Measurements from ENCODE around the gene EHBP1L1.

The EHBP1L1 gene

DNA sequence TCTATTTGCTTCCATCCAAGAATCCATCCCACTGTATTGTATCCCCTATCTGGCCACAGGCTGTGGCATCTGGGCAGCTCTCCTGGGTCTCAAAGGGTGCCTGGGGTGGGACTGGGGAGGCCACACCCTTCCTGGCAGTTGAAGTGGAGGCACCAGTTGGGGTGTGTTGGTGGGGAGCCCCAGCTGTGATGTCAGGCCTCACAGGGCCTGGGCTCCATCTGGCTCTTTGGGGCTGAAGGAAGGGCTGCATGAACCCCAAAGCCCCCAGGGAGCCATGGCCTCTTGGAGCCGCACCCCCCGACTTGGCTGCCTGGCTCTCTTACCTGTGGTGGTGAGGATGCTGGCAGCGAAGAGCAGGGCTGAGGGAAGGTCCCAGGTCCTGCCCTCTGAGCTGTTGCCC is 19.3 kb downstream of the EHBP1L1 start:
- no peak for DNase-seq (ENCODE audit: low read depth, low spot score)

GRCh38 chr11:65595543-65596281 is 19.9 kb downstream of the EHBP1L1 start, which contains the start of gene KCNK7:
KCNK7 (minus strand) TSS chr11:65595800; CDS start chr11:65595772, 28 bp downstream.
- no peak for DNase-seq (ENCODE audit: low read depth, low spot score)

DNA sequence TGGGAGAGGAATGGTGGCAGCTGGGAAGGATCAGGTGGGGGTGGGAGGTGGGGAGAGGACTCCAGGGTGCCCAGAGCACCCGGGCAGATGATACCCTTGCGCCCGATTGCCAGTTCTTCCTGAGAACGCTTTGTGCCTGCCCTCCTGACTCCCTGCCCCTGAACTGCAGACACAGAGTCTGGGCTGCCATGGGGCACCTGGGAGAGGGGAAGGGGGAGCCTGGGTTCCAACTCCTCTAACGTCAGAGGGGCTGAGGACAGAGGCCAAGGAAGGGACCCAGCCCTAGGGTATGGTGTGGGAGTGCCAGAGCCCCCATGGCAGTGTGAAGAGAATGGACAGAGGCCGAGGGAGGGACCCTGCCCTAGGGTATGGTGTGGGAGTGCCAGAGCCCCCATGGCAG is 20.7 kb downstream of the EHBP1L1 start:
- no peak for DNase-seq (ENCODE audit: low read depth, low spot score)

DNA sequence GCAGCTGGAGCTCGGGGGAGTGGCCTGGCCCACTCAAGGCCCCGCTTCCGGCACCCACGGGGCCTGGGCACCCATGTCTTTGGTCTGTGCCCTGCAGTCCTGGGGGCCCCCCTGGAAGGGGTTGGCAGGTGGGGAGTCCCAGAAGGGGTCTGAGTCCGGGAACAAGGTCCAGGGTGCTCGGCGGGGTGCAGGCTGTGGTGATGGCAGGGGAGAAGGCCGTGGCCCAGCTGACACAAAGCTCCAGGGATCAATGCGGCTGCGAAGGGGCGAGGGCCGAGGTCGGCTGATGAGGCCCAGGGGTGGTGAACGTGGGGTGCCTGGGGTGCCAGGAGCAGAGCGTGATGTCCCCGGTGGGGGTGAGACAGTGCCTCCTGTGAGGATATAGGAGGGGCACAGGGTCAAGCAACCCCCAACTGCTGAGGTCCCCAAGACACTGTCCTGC is 22.4 kb downstream of the EHBP1L1 start:
- no peak for DNase-seq (ENCODE audit: low read depth, low spot score)

- DNase-seq (ENCODE audit: low read depth, low spot score): no peak
These were observed 23.5 kb downstream of the EHBP1L1 start for GRCh38 chr11:65599216-65599954.

DNA sequence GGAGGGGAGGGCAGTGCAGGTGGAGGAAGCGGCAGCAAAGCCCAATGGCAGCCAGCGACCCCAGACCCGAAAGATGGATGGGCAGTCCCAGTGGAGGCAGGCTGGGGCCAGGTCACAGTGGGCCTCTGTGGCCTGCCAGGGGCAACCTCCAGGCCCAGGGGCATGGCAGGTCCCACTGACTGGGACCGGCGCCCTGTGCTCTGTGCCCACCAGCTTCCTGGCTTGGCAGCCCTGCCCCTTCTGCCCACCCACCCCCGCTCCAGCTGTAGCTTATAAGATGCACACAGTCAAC is 24.0 kb downstream of the EHBP1L1 start:
- DNase-seq (ENCODE audit: low read depth, low spot score): no peak

DNA sequence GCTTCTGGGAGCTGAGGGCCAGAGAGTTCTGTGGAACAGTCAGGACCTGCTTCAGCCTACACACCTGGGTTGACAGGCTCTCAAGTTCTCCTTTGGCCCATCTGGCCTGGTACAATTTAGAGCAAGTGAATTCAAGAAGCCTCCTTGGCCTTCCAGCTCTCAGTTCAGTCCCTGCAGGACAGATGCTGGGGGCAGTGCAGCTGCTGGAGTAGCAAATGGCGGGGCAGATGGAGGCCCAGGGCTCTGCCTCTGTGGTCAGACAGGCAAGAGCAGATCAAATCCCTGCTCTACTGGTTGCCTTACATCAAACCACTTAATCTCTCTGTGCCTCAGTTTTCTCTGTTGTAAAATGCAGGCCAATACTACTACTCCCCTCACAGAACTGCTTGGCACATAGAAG is 28.4 kb downstream of the EHBP1L1 start:
- no peak for DNase-seq (ENCODE audit: low read depth, low spot score)

GRCh38 chr11:65606876-65607613 is 31.2 kb downstream of the EHBP1L1 start:
- peak; percentile 100 for DNase-seq (ENCODE audit: low read depth, low spot score)

DNA sequence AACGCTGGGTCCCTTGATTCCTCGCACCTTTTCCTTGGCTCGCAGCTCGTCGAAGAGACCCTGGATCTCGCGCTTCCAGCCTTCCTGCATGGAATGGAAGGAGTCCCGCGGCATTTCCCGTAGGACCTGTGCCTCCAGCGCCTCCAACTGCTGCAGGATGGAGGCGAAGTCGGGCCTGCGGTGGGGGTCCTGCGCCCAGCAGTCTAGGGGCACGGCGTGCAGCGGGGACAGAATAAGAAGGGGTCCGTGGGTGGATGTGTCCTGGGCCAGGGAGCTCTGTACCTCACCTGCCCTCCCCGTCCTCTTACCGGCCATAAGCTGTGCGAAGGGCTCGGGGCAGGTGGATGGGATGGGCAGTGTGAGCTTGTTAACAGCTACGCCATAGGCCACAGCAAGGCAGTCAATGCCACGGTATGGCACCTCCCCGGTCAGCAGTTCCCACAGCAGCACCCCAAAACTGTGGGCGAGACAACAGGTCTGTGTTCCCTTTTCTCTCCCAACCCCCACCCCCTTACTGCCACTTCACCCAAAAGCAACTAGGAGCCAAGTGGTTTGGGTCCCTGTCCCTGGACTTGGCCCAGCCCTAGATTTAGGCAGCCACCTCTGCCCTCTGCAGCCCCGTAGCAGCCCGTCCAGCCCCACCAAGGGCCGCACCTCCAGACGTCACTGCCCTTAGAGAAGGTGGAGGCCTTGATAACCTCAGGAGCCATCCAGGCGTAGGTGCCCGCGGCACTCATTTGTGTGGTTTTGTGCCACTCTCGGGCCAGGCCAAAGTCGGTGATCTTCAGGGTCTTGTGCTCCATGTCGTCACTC is 32.0 kb downstream of the EHBP1L1 start:
- DNase-seq (ENCODE audit: low read depth, low spot score): no peak

GRCh38 chr11:65609229-65609628 is 33.4 kb downstream of the EHBP1L1 start:
- no peak for DNase-seq (ENCODE audit: low read depth, low spot score)

DNA sequence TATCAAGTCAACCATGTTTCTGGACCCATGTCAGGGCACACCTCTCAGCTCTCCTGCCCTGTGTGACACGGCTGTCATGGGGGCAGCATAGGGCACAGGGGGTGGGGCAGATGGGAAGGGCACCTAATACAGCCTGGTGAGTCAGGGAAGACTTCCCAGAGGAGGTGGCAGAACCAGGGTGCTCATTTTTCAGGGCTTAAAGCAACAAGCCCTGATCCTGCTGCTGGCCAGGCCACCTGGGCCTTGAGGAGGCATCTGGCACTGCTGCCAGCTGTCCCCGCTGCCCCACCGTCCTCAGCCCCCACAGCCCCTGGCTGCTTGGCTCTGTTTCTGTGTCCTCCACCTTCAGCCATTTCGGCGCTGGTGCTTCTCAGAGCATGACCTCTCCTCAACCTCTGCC is 33.8 kb downstream of the EHBP1L1 start:
- DNase-seq (ENCODE audit: low read depth, low spot score): no peak

GRCh38 chr11:65610404-65610803 is 34.6 kb downstream of the EHBP1L1 start:
- DNase-seq (ENCODE audit: low read depth, low spot score): no peak

GRCh38 chr11:65611028-65611757 is 35.3 kb downstream of the EHBP1L1 start:
- no peak for DNase-seq (ENCODE audit: low read depth, low spot score)

DNA sequence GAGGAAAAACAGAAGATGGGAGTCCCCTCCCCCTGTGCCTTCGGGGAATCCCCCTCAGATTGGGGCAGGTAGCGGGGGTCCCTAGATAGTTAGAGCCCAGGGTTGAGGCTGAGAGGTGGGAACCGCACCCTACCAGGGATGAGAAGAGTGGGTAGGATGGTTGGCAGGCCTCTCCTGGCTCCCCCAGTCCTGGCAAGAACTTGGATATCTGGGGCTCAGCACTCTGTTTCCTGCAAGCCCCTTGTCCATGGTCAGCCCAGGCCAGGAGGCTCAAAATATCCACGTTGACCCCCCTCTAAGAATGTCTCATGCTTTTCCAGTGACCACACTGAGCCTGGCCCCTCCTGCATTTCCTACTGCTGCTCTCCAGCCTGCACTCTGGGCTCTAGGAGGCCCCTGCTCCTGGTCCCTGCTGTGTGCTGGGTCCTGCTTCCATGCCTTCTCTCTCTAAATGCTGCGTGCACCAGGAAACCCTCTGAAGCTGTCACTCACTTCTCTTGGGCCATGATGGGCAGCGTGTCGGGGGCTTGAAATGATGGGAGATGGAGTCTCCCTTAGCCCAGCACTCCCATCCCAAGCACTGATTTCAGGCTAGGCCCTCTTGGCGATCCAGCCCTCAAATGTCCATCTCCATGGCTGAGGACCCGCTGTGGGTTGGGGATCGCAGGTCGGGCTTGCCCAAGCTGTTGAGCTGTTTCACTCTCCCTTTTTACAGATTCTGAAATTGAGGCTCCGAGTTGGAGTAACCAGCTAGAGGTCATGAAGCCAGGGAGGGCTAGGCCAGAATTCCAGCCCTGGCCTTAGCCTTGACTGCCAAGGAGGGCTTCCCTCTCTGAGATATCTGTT is 36.1 kb downstream of the EHBP1L1 start:
- no peak for DNase-seq (ENCODE audit: low read depth, low spot score)

GRCh38 chr11:65612691-65613090 is 36.8 kb downstream of the EHBP1L1 start:
- no peak for DNase-seq (ENCODE audit: low read depth, low spot score)

- no peak for DNase-seq (ENCODE audit: low read depth, low spot score)
These were observed 37.5 kb downstream of the EHBP1L1 start for GRCh38 chr11:65613091-65613928.

GRCh38 chr11:65615229-65615949 is 39.5 kb downstream of the EHBP1L1 start, which contains the start of gene PCNX3:
PCNX3 (plus strand) TSS chr11:65615776; CDS start chr11:65616312, 536 bp downstream.
- peak; percentile 100 for DNase-seq (ENCODE audit: low read depth, low spot score)

DNA sequence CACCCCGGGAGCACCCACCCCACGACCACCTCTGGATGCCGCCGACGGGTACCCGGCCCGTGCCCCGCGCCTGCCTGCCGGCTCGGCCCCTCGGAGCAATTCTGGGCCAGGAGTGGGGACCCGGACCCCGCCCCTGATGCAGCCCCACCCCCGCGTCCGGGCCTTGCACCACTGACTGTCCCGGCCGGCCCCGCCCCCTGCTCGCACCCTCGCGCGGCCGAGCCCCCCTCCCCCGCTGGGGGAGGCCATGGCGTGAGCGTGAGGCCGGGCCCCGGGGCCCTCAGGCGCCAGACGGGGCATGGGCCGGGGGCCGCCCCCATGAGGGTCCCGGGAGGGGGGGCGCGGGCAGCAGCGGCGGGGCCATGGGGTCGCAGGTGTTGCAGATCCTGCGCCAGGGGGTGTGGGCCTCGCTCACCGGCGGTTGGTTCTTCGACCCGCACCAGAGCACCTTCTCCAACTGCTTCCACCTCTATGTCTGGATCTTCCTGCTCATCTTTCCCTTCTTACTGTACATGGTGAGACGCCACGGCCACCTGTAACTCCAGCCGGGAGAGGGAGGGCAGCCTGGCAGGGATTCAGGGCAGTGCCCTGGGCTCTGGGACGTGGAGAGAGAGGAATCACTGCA is 40.2 kb downstream of the EHBP1L1 start:
- DNase-seq (ENCODE audit: low read depth, low spot score): no peak

All from ELF-1 (cell line).